HG03469 (cell line): ENCODE results near the gene SCN3A.

Experiments used
- ATAC-seq: cut with Tn5 transposase; IDR thresholded peaks from one replicate; pipeline ENCODE4 v1.9.1; 2021; ENCODE audit warnings: mild to moderate bottlenecking, moderate library complexity, moderate number of reproducible peaks; ENCODE audit not compliant: unreplicated experiment

SCN3A gene

GRCh38 chr2:165113414-165113813 lies 90.4 kb downstream of the SCN3A start:
- no peak for ATAC-seq

- no peak for ATAC-seq
Observed at GRCh38 chr2:165112789-165113188, 91.1 kb downstream of the SCN3A start.

GRCh38 chr2:165112133-165112573 lies 91.7 kb downstream of the SCN3A start:
- ATAC-seq, result no peak

GRCh38 chr2:165110394-165110793 lies 93.5 kb downstream of the SCN3A start:
- no peak for ATAC-seq

- ATAC-seq, result no peak
Observed at GRCh38 chr2:165109915-165110314, 93.9 kb downstream of the SCN3A start.

- ATAC-seq, result no peak
Observed at GRCh38 chr2:165105926-165106325, 97.9 kb downstream of the SCN3A start.

GRCh38 chr2:165087933-165088901 lies 115.6 kb downstream of the SCN3A start:
- ATAC-seq, result no peak

- ATAC-seq, result no peak
Observed at GRCh38 chr2:165086337-165086736, 117.5 kb downstream of the SCN3A start.

GRCh38 chr2:165083326-165083725 lies 120.5 kb downstream of the SCN3A start:
- ATAC-seq, result no peak

- ATAC-seq, result no peak
Observed at GRCh38 chr2:165082479-165082878, 121.4 kb downstream of the SCN3A start.

- no peak for ATAC-seq
Observed at GRCh38 chr2:165081276-165081675, 122.6 kb downstream of the SCN3A start.

- no peak for ATAC-seq
Observed at GRCh38 chr2:165079432-165079831, 124.4 kb downstream of the SCN3A start.

- ATAC-seq, result no peak
Observed at GRCh38 chr2:165078913-165079312, 124.9 kb downstream of the SCN3A start.

- ATAC-seq, result no peak
Observed at GRCh38 chr2:165074884-165075283, 129.0 kb downstream of the SCN3A start.

GRCh38 chr2:165074323-165074722 lies 129.5 kb downstream of the SCN3A start:
- ATAC-seq, result no peak

GRCh38 chr2:165070076-165070475 lies 133.8 kb downstream of the SCN3A start:
- ATAC-seq, result no peak

GRCh38 chr2:165069151-165069550 lies 134.7 kb downstream of the SCN3A start:
- no peak for ATAC-seq

- ATAC-seq, result no peak
Observed at GRCh38 chr2:165068487-165068757, 135.4 kb downstream of the SCN3A start.

- ATAC-seq, result no peak
Observed at GRCh38 chr2:165067643-165068486, 136.0 kb downstream of the SCN3A start.

GRCh38 chr2:165064743-165065142 lies 139.1 kb downstream of the SCN3A start:
- ATAC-seq, result no peak

GRCh38 chr2:165060411-165060810 lies 143.4 kb downstream of the SCN3A start:
- no peak for ATAC-seq
